Choroid plexus epithelial cell (primary cell): ENCODE data around the gene BCAT1.
A peak's percentile ranks its signal among the peaks of the same experiment; 100 is the strongest.

Experiments
- DNase-seq: peaks from one replicate; pipeline ENCODE4 v3.0.0-alpha.2; 2010; ENCODE audit warnings: low read depth
- H3K4me3 ChIP-seq: 2 replicates; pipeline ENCODE4 v1.5.1; 2011; ENCODE audit warnings: low read depth, mild to moderate bottlenecking, control low read depth, low read length, moderate library complexity
- TF ChIP-seq, protein P1 (sequence below): conservative IDR thresholded peaks from 2 replicates; pipeline ENCODE4 v1.5.1; 2011; ENCODE audit warnings: low read depth, mild to moderate bottlenecking, control low read depth, inconsistent platforms, low read length, moderate library complexity

Gene BCAT1, protein sequence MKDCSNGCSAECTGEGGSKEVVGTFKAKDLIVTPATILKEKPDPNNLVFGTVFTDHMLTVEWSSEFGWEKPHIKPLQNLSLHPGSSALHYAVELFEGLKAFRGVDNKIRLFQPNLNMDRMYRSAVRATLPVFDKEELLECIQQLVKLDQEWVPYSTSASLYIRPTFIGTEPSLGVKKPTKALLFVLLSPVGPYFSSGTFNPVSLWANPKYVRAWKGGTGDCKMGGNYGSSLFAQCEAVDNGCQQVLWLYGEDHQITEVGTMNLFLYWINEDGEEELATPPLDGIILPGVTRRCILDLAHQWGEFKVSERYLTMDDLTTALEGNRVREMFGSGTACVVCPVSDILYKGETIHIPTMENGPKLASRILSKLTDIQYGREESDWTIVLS

DNA sequence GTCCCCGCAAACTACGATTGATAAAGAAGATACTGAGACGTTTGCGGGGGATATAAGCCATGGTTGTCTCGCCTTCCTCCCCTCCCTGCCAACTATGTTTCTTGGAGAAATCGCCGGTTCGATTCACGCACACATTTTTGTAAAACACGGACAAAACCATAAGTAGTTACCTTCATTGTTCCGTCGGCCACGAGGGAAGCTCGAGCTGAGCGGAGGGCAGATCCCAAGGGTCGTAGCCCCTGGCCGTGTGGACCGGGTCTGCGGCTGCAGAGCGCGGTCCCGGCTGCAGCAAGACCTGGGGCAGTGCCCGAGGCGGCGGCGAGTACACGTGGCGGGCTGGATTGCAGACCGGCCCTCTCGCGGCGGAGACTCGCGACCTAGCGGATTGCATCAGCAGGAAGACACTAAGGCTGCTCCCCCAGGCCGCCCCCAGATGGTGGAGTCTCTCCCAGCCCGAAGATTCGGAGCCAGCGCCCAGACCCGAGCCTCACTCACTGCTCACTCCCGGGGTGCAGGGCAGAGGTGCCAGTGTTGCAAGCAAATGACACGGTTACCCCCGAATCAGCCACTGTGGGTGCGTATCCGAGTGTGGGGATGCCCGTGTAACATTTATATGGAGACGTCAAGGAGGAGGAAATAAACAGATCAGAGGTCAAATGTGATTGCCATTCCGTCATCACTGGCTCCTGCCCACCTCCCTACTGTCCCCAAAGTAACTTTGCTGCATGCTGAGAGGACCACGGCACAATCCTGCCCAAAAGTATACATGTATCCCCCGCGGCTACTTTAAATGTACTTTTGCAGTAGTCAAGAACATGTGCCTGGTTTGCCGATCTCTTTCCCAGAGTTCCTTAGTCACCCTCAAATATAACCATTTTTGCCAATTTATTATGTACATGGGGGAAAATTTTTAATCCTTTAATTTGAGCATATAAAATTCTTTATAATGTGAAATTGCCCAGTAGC is at the start of gene BCAT1:
BCAT1 (minus strand) TSS at position 345 of the 966 bp plus-strand sequence; CDS start at position 176, 169 bp downstream.
- TF ChIP-seq, protein P1, sequence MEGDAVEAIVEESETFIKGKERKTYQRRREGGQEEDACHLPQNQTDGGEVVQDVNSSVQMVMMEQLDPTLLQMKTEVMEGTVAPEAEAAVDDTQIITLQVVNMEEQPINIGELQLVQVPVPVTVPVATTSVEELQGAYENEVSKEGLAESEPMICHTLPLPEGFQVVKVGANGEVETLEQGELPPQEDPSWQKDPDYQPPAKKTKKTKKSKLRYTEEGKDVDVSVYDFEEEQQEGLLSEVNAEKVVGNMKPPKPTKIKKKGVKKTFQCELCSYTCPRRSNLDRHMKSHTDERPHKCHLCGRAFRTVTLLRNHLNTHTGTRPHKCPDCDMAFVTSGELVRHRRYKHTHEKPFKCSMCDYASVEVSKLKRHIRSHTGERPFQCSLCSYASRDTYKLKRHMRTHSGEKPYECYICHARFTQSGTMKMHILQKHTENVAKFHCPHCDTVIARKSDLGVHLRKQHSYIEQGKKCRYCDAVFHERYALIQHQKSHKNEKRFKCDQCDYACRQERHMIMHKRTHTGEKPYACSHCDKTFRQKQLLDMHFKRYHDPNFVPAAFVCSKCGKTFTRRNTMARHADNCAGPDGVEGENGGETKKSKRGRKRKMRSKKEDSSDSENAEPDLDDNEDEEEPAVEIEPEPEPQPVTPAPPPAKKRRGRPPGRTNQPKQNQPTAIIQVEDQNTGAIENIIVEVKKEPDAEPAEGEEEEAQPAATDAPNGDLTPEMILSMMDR = peak; percentile 33
- H3K4me3 ChIP-seq = peak within 1 kb of the TSS; percentile 77
- DNase-seq = peak; percentile 90

DNA sequence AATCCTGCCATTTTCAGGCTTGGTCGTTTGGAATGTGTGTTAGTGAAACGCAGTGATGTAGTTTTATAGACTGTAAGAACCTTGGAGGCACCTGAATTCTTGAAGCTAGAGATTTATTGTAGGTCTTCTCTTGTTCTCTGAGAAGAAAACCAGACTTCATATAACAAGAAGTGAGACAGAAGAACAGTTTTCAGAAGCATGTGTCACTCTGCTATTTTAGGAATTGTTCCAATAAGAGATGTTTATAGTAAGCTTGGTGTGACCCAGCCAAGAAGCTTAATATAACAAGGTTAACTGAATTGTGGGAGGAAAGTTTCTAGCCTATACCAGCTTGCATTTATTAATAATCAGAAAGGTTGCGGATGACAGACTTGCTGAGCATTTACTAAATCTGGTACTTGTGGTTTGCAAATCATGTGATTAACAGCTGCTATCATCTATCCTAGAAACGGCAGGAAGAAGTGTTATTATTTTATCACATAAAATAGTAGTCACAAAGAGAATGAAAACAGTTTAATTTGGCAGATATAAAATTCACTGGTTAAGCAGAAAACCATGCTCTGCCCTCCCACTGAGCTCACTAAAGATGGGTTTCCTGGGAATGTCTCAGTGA is 49.2 kb upstream of the BCAT1 start:
- H3K4me3 ChIP-seq = no peak overlapping the region
- DNase-seq = peak; percentile 89
- TF ChIP-seq, protein P1 = no peak

DNA sequence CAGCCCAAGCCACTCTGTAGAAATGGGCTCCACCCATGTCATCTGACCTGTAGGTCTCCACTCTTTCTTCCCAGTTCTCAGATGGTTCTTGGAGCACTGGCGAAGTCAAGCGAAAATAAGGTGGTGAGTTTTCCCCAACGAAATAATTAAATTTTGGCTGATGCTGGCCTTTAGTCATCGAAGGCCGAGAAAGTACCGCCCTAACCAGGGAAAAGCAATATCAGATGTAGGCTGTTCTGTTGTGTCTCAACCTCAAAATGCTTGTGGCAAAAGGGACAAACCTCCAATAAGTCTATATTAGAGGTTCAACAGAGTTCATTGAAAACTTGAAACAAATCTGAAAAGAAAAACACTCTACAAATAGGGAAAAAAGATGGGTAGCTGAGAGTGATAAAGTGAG is 48.6 kb upstream of the BCAT1 start:
- H3K4me3 ChIP-seq = no peak overlapping the region
- TF ChIP-seq, protein P1 = no peak
- no peak for DNase-seq

DNA sequence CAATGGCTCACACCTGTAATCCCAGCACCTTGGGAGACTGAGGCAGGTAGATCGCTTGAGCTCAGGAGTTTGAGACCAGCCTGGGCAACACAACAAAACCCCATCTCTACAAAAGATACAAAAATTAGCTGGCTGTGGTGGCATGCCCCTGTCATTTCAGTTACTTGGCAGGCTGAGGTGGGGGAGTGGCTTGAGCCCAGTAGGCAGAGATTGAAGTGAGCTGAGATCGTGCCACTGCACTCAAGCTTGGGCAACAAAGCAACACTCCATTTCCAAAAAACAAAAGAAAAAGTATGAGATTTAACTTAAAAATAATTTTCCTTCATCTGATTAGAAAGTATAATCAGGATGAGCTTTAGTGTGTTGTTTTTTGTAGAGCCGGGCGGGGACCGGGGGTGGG is 47.9 kb upstream of the BCAT1 start:
- TF ChIP-seq, protein P1 = no peak
- DNase-seq = no peak
- no peak overlapping the region for H3K4me3 ChIP-seq

DNA sequence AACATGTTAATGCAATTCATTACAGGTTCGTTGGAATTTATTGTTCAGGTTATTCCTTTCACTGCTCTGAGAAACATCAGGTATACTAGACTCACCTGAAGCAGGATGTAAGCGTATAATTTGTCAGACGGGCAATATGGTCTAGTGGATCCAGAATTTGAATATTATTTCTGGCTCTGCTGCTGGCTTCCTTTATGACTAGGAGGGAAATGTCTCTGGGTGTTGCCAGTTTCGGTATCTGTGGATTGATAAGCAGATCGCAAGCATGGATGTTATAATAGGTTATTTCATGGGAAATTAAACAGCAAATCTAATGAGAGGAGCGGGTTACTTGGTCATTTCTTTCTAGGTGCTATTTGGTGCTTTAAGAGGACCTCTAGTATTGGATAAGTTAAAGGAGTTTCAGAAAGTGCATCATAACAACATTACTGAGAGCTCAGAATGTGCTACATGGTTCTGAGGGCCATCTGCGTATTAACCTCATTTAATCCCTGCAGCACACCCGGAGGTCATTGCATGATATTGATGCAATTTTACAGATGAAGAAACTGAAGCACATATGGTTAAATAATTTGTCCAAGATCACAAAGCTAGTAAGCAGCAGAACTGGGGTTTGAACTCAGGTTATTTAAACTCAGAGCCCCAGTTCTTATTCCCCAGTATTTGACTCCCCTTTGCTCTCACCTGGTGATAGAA is 47.3 kb upstream of the BCAT1 start:
- DNase-seq = no peak
- TF ChIP-seq, protein P1 = no peak
- H3K4me3 ChIP-seq = no peak overlapping the region

DNA sequence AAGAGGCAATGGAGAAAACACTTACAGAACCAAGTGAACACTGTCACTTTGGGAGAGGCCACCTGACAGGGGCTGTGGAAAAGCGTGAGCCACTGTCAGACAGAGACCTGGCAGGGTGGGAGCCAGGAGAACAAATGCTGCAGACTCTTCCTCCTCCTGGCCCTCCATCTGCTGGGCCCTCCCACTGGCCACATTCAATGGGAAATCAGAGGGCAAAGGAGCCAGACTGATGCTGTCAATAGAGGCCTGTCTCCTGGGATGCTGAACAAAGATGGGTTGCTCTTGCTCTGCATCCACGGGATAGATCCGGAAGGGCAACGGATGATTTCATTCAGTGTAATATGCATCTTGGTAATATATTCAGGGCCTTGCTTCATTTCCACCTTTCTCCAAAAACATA is 44.9 kb upstream of the BCAT1 start:
- DNase-seq = no peak
- TF ChIP-seq, protein P1 = no peak
- H3K4me3 ChIP-seq = no peak overlapping the region
